CD4-positive, alpha-beta T cell treated with Interferon alpha-2 for 1 hour (primary cell): Measurements from ENCODE around the gene HIF1A.
A peak's percentile ranks its signal among the peaks of the same experiment; 100 is the strongest.
"Not testable (repeated sequence)": the region's sequence is repeated elsewhere in the genome, so short reads cannot be mapped to it uniquely, and the experiment has no call there.

ENCODE experiments used
- DNase-seq, 2 donors: peaks; one replicate each; pipeline ENCODE4 v3.0.0-alpha.2; 2020 to 2022

HIF1A gene

GRCh38 chr14:61694830-61695694 lies at the start of gene HIF1A:
TSS of gene HIF1A (plus strand) at chr14:61695513. CDS start at chr14:61695805, 292 bp downstream.
- peak; percentile 98 for DNase-seq

GRCh38 chr14:61646366-61647116 lies 48.8 kb upstream of the HIF1A start:
- no peak for DNase-seq

GRCh38 chr14:61647704-61648103 lies 47.6 kb upstream of the HIF1A start:
- DNase-seq: no peak

GRCh38 chr14:61648377-61648776 lies 46.9 kb upstream of the HIF1A start:
- no peak for DNase-seq

- DNase-seq: peak in 1 of 2 donors; percentile 38
Measured at GRCh38 chr14:61649283-61649682, 46.0 kb upstream of the HIF1A start.

- DNase-seq: no peak
Measured at GRCh38 chr14:61651355-61651754, 44.0 kb upstream of the HIF1A start.

- DNase-seq: no peak
Measured at GRCh38 chr14:61652526-61653262, 42.6 kb upstream of the HIF1A start.

- no peak for DNase-seq
Measured at GRCh38 chr14:61653507-61653906, 41.8 kb upstream of the HIF1A start.

- no peak for DNase-seq
Measured at GRCh38 chr14:61654026-61654425, 41.3 kb upstream of the HIF1A start.

- no peak for DNase-seq
Measured at GRCh38 chr14:61655777-61656176, 39.5 kb upstream of the HIF1A start.

- DNase-seq: peak in 1 of 2 donors; percentile 23
Measured at GRCh38 chr14:61656341-61656740, 39.0 kb upstream of the HIF1A start.

GRCh38 chr14:61658111-61658510 lies 37.2 kb upstream of the HIF1A start:
- DNase-seq: not testable (repeated sequence)

- no peak for DNase-seq
Measured at GRCh38 chr14:61659582-61659981, 35.7 kb upstream of the HIF1A start.

- DNase-seq: peak in 1 of 2 donors; percentile 16
Measured at GRCh38 chr14:61661471-61662400, 33.6 kb upstream of the HIF1A start.

- DNase-seq: peak; percentile 75 to 84
Measured at GRCh38 chr14:61662437-61663311, 32.6 kb upstream of the HIF1A start.

- peak; percentile 52 to 66 for DNase-seq
Measured at GRCh38 chr14:61663312-61663979, 31.9 kb upstream of the HIF1A start.

- DNase-seq: no peak
Measured at GRCh38 chr14:61668282-61668681, 27.0 kb upstream of the HIF1A start.

GRCh38 chr14:61670576-61670975 lies 24.7 kb upstream of the HIF1A start:
- peak in 1 of 2 donors; percentile 15 for DNase-seq

- DNase-seq: peak; percentile 65 to 82
Measured at GRCh38 chr14:61671082-61671481, 24.2 kb upstream of the HIF1A start.

GRCh38 chr14:61672796-61673195 lies 22.5 kb upstream of the HIF1A start:
- no peak for DNase-seq
